ENCODE measurements around the gene EHMT1. TPM values are rescaled to one million over a fixed set of nuclear protein-coding genes. Genes with fewer than 3 reads are reported as not detected.
A peak's percentile ranks its signal among the peaks of the same experiment; 100 is the strongest.

The EHMT1 gene
- total RNA-seq, 4 donors from 2014 or later, result 38.6 to 77.8 (median 54.3) TPM

GRCh38 chr9:137816531-137817235, 197.9 kb downstream of the EHMT1 start:
- no peaks in the 10 kb centered on the region for H3K9me3 ChIP-seq
- no peaks in the 10 kb centered on the region for H3K27me3 ChIP-seq
- in situ Hi-C loops (cut with MboI; ENCODE audit: low sequenced_read_pairs in 4 of 4), result no loop called here
- no peaks in the 10 kb centered on the region for H3K4me1 ChIP-seq
- ATAC-seq (no peak), DNase-seq (no peak)
- H3K27ac ChIP-seq, result no peak overlapping the region
- no peak for TF ChIP-seq CTCF (IDR thresholded peaks at IDR 0.05 in 4 of 5, conservative IDR thresholded peaks at IDR 0.05 in 1 of 5)
- TF ChIP-seq POLR2A (IDR thresholded peaks at IDR 0.05), result no peak
- peaks cover 0 to 68% of the 10 kb centered on the region in 2 donors for H3K36me3 ChIP-seq
- intact Hi-C loops (cut with DNase I; ENCODE audit: low total_unique reads), result no loop called here
- H3K4me3 ChIP-seq, result no peak overlapping the region

GRCh38 chr9:137817236-137818200, 198.7 kb downstream of the EHMT1 start:
- intact Hi-C loops (cut with DNase I; ENCODE audit: low total_unique reads) (no loop called here), in situ Hi-C loops (cut with MboI; ENCODE audit: low sequenced_read_pairs in 4 of 4) (no loop called here)
- ATAC-seq, result no peak
- Histone ChIP-seq H3K9me3 (no peaks in the 10 kb centered on the region), H3K4me3 (no peak overlapping the region), H3K4me1 (no peaks in the 10 kb centered on the region), H3K27me3 (no peaks in the 10 kb centered on the region), H3K36me3 (peaks cover 0 to 75% of the 10 kb centered on the region in 2 donors), H3K27ac (no peak overlapping the region)
- TF ChIP-seq POLR2A (IDR thresholded peaks at IDR 0.05) (no peak), CTCF (IDR thresholded peaks at IDR 0.05 in 4 of 5, conservative IDR thresholded peaks at IDR 0.05 in 1 of 5) (no peak)
- no peak for DNase-seq

- no peak overlapping the region for H3K27ac ChIP-seq
- peaks cover 0 to 68% of the 10 kb centered on the region in 2 donors for H3K36me3 ChIP-seq
- peak in 1 of 2 donors; percentile 0 for DNase-seq
- in situ Hi-C loops (cut with MboI; ENCODE audit: low sequenced_read_pairs in 4 of 4), result no loop called here
- no peaks in the 10 kb centered on the region for H3K9me3 ChIP-seq
- no peak overlapping the region for H3K4me3 ChIP-seq
- TF ChIP-seq CTCF (IDR thresholded peaks at IDR 0.05 in 4 of 5, conservative IDR thresholded peaks at IDR 0.05 in 1 of 5), result no peak
- no peak for TF ChIP-seq POLR2A (IDR thresholded peaks at IDR 0.05)
- H3K27me3 ChIP-seq, result no peaks in the 10 kb centered on the region
- intact Hi-C loops (cut with DNase I; ENCODE audit: low total_unique reads), result no loop called here
- no peaks in the 10 kb centered on the region for H3K4me1 ChIP-seq
- no peak for ATAC-seq
These were observed 199.5 kb downstream of the EHMT1 start for GRCh38 chr9:137818286-137818685.

- no peak overlapping the region for H3K27ac ChIP-seq
- intact Hi-C loops (cut with DNase I; ENCODE audit: low total_unique reads) (no loop called here), in situ Hi-C loops (cut with MboI; ENCODE audit: low sequenced_read_pairs in 4 of 4) (no loop called here)
- H3K27me3 ChIP-seq, result no peaks in the 10 kb centered on the region
- peaks cover 0 to 60% of the 10 kb centered on the region in 2 donors for H3K36me3 ChIP-seq
- no peaks in the 10 kb centered on the region for H3K4me1 ChIP-seq
- no peak overlapping the region for H3K4me3 ChIP-seq
- DNase-seq (no peak), ATAC-seq (no peak)
- H3K9me3 ChIP-seq, result no peaks in the 10 kb centered on the region
- TF ChIP-seq POLR2A (IDR thresholded peaks at IDR 0.05) (no peak), CTCF (IDR thresholded peaks at IDR 0.05 in 4 of 5, conservative IDR thresholded peaks at IDR 0.05 in 1 of 5) (no peak)
These were observed 201.5 kb downstream of the EHMT1 start for GRCh38 chr9:137820161-137820855.
